HL-60 (cell line): Measurements from ENCODE around the gene HORMAD2.

Experiments used
- DNase-seq, 2 experiments: peaks; one replicate each; pipeline ENCODE4 v3.0.0-alpha.2; 2010 to 2020; ENCODE audit warnings: low read depth in 1 of 2, low spot score in 1 of 2
- H3K27ac ChIP-seq: fragments of 250-450 bp; sonication (Bioruptor Pico); replicated peaks from 2 replicates; pipeline ENCODE4 v1.5.1; 2020; ENCODE audit warnings: mild to moderate bottlenecking, moderate library complexity
- H3K27me3 ChIP-seq: fragments of 250-450 bp; sonication (Bioruptor Pico); 2 replicates; pipeline ENCODE4 v1.5.1; 2021; ENCODE audit warnings: mild to moderate bottlenecking, moderate library complexity; ENCODE audit not compliant: insufficient read depth, poor library complexity, severe bottlenecking
- H3K4me3 ChIP-seq: replicated peaks from 2 replicates; pipeline ENCODE4 v1.5.1; 2011; ENCODE audit warnings: mild to moderate bottlenecking, control low read depth, low read length; ENCODE audit not compliant: insufficient read depth
- CTCF ChIP-seq: IDR thresholded peaks from one replicate; pipeline ENCODE4 v1.5.1; 2011; ENCODE audit warnings: low read length, control low read depth, inconsistent platforms; ENCODE audit not compliant: insufficient read depth
- GABPA ChIP-seq: IDR thresholded peaks from 2 replicates; pipeline ENCODE4 v1.6.1; 2012; ENCODE audit warnings: low read depth
- POLR2AphosphoS5 ChIP-seq: IDR thresholded peaks from 2 replicates; pipeline ENCODE4 v1.6.1; 2012; ENCODE audit warnings: low read depth
- REST ChIP-seq: IDR thresholded peaks from 2 replicates; pipeline ENCODE4 v1.6.1; 2012; ENCODE audit warnings: low read depth; ENCODE audit not compliant: insufficient replicate concordance
- SPI1 ChIP-seq: IDR thresholded peaks from 2 replicates; pipeline ENCODE4 v1.6.1; 2012; ENCODE audit warnings: low read depth, mild to moderate bottlenecking, borderline replicate concordance

Gene HORMAD2

GRCh38 chr22:30167734-30168133 is 87.5 kb downstream of the HORMAD2 start:
- no peak for DNase-seq
- Histone ChIP-seq H3K4me3 (no peak overlapping the region), H3K27ac (no peak overlapping the region), H3K27me3 (peaks cover 16% of the 10 kb centered on the region)
- TF ChIP-seq SPI1: no peak
- no peak for TF ChIP-seq CTCF
- TF ChIP-seq GABPA: no peak
- TF ChIP-seq POLR2AphosphoS5: no peak
- no peak for TF ChIP-seq REST

- TF ChIP-seq CTCF (no peak), SPI1 (no peak), POLR2AphosphoS5 (no peak), REST (no peak), GABPA (no peak)
- Histone ChIP-seq H3K4me3 (no peak overlapping the region), H3K27me3 (peaks cover 18% of the 10 kb centered on the region), H3K27ac (no peak overlapping the region)
- no peak for DNase-seq
Measured at GRCh38 chr22:30169002-30169401, 88.7 kb downstream of the HORMAD2 start.

GRCh38 chr22:30170129-30170528 is 89.9 kb downstream of the HORMAD2 start:
- no peak for DNase-seq
- no peak overlapping the region for H3K4me3 ChIP-seq
- no peak overlapping the region for H3K27ac ChIP-seq
- TF ChIP-seq CTCF: no peak
- no peak for TF ChIP-seq POLR2AphosphoS5
- no peak for TF ChIP-seq GABPA
- TF ChIP-seq SPI1: no peak
- no peak for TF ChIP-seq REST
- peaks cover 18% of the 10 kb centered on the region for H3K27me3 ChIP-seq
